Fibroblast of the aortic adventitia (primary cell): Measurements from ENCODE around the gene FURIN. TPM values are rescaled to one million over a fixed set of nuclear protein-coding genes. Genes with fewer than 3 reads are reported as not detected.
A peak's percentile ranks its signal among the peaks of the same experiment; 100 is the strongest.

Experiments
- DNase-seq: peaks from one replicate; pipeline ENCODE4 v3.0.0-alpha.2; 2010; ENCODE audit warnings: low read depth
- H3K4me3 ChIP-seq: 2 replicates; pipeline ENCODE4 v1.5.1; 2011; ENCODE audit warnings: low read depth, mild to moderate bottlenecking, control low read depth, low read length, moderate library complexity
- total RNA-seq: library from RNA; depleted of rRNA; stranded (reverse); fragments of >200 nt; gene quantifications from 2 replicates; pipeline ENCODE4 v1.2.3, GENCODE V29; 2012; ENCODE audit warnings: low replicate concordance
- TF ChIP-seq, protein P1 (sequence below): IDR thresholded peaks from 2 replicates; pipeline ENCODE4 v1.5.1; 2011; ENCODE audit warnings: mild to moderate bottlenecking, low read length, control low read depth, inconsistent platforms; ENCODE audit not compliant: insufficient read depth

Gene FURIN
- total RNA-seq, 1 donor, result 45.0 TPM

DNA sequence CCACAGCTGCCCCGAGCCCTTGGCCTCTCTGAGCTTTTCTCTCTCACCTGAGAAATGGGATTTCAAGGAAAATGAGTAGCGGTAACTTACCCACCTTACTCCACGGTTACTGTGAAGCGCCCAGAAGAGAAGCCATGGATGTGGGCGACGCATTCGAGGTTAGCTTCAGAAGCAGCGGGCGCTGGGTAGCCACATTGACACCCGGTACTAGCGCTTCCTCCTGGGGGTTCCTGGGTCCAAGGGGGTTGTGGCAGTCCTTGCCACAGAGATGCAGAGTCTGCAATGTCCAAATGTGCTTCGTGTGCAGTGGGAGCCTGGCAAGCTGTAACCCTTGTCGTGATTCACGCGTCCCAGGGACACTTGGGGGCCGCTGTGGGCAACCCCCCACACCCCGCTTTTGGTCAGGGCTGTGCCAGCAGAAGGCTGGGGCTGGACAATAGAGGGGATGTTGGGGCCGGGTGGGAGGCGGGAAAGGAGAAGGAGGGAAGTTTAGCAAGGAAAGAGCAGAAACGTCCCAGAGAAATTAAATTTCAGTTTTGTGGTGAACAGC, 41.4 kb upstream of the FURIN start:
- TF ChIP-seq, protein P1, sequence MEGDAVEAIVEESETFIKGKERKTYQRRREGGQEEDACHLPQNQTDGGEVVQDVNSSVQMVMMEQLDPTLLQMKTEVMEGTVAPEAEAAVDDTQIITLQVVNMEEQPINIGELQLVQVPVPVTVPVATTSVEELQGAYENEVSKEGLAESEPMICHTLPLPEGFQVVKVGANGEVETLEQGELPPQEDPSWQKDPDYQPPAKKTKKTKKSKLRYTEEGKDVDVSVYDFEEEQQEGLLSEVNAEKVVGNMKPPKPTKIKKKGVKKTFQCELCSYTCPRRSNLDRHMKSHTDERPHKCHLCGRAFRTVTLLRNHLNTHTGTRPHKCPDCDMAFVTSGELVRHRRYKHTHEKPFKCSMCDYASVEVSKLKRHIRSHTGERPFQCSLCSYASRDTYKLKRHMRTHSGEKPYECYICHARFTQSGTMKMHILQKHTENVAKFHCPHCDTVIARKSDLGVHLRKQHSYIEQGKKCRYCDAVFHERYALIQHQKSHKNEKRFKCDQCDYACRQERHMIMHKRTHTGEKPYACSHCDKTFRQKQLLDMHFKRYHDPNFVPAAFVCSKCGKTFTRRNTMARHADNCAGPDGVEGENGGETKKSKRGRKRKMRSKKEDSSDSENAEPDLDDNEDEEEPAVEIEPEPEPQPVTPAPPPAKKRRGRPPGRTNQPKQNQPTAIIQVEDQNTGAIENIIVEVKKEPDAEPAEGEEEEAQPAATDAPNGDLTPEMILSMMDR, result no peak
- no peak for DNase-seq
- H3K4me3 ChIP-seq, result no peak overlapping the region

DNA sequence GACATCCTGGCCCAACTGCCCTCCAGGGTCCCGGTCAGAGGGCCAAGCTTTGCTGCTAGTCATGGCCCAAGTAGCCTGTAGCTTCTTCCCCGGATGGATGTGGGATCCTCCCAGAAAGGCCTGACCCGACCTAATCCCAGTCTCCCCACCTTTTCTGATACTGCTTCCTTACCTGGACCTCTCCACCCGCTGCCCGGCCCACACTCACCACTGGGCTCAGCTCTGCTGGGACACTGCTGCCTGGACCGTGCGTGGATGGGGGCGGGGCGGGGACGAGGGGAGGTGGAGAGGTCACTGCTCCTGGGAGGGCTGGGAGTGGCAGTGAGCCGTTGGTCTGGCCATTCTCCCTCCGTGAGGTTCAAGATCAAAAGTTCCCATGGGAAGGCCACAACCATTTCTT, 40.3 kb upstream of the FURIN start:
- TF ChIP-seq, protein P1, result no peak
- no peak overlapping the region for H3K4me3 ChIP-seq
- no peak for DNase-seq

DNA sequence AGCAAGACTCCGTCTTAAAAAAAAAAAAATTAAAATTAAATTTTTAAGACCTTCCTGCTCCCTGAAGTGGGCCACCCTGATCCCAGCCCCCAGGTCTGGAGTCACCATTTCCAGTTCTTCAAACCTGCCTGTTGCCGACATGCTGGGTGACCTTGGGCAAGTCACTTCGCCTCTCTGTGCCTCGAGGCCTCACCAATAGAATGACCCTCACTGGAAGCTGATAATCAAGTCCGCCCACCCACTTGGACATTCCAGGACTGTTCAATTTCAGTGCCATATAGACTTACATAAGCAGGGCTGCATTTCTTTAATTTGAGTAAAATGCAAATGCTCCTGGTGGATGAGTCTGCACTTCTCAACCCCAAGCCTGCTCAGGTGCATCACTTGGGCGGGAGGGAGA, 39.3 kb upstream of the FURIN start:
- no peak overlapping the region for H3K4me3 ChIP-seq
- TF ChIP-seq, protein P1, result no peak
- no peak for DNase-seq

DNA sequence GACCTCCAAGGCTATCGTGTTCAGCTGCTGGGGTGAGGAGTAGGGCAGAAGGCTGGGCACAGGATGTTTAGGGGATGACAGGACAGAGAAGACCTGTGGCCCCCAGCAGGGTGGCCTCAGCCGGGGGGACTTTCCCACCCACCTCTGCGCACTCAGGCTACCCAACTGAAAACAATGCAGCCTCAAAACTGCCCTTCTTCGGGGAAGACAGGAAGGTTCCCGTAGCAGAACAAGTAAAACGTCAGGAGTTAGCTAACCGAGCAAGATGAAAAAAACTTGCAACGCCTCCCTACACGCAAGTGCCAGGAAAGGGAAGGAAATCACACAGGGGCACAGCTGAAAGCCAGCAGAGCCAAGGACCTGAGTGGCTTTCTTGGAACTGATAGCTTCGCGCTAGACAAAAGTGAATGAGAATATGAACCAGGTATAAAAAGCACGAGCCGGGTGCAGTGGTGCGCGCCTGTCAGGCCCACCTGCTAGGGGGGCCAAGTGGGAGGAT, 38.4 kb upstream of the FURIN start:
- DNase-seq, result no peak
- H3K4me3 ChIP-seq, result no peak overlapping the region
- TF ChIP-seq, protein P1, result no peak

DNA sequence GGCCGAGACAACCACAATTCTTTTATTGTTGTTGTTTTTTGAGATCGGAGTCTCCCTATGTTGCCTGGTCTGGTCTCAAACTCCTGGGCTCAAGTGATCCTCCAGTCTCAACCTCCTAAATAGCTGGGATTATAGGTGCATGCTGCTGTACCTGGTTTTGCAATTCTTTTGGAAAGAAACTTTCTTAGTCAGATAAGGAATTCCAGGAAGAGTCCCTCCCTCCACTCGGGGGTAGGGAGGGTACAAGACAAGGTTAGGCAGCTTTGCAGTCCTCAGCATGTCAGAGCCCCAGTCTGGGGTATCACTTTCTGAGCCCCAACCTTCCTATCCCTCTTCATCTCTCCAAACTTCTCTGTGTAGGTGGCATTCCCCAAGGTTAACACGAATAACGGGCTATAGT, 33.8 kb upstream of the FURIN start:
- H3K4me3 ChIP-seq, result no peak overlapping the region
- no peak for DNase-seq
- TF ChIP-seq, protein P1, result no peak

DNA sequence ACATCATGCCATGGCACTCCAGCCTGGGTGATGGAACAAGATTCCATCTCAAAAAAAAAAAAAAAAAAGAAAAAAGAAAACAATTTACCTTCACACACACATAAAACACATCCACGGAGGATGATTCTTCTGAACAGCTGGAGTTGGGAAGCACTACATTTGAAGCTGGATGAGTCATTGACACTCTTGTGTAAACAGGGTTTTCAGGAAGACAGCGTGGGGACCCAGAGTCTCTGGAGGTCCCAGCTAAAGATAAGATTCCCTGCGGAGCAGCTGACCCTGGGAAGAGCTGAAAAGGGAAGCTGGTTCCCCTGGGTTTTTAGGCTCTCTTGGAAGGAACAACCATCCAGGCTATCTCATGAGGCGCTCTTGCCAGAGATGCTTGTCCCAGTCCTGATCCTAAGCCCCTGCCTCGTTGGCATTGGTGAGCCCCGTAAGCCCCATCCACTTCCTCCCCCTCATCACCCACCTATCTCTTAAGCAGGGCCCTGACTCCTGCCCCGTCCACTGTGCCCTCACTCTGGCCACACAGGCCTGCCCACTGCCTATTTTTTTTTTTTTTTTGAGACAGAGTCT, 32.0 kb upstream of the FURIN start:
- TF ChIP-seq, protein P1, result no peak
- DNase-seq, result peak; percentile 53
- no peak overlapping the region for H3K4me3 ChIP-seq

DNA sequence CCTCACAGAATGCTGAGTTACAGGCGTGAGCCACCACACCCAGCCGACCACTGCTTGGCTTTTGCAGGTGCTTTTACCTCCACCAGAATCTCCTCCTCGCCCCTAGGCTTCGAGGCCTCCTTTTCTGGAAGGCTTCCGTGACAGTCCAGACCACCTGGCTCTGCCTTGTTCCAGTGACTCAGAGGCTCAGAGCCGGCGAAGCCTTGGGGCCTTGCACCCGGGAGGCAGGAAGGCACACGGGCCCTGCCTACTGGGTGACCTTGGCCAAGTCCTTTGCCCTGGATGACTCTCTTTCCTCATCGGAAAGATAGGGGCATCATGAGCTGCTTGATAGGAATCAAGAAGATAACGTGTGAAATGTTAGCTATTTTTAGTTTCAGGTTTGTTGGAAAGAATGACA, 31.3 kb upstream of the FURIN start:
- TF ChIP-seq, protein P1, result no peak
- no peak for DNase-seq
- H3K4me3 ChIP-seq, result no peak overlapping the region
